GM19395 (cell line): Measurements from ENCODE around the gene SUN2.

Source experiments
- ATAC-seq: cut with Tn5 transposase; IDR thresholded peaks from one replicate; pipeline ENCODE4 v1.9.1; 2021; ENCODE audit warnings: mild to moderate bottlenecking, moderate library complexity; ENCODE audit not compliant: unreplicated experiment

Gene SUN2

GRCh38 chr22:38699143-38699542, 56.7 kb downstream of the SUN2 start:
- ATAC-seq = no peak

- ATAC-seq = no peak
Measured at GRCh38 chr22:38698407-38699094, 57.2 kb downstream of the SUN2 start.

- ATAC-seq = no peak
Measured at GRCh38 chr22:38697425-38698089, 58.2 kb downstream of the SUN2 start.

GRCh38 chr22:38696606-38697424, 59.0 kb downstream of the SUN2 start:
- ATAC-seq = no peak

GRCh38 chr22:38694940-38695339, 60.9 kb downstream of the SUN2 start:
- no peak for ATAC-seq

- ATAC-seq = no peak
Measured at GRCh38 chr22:38694049-38694448, 61.7 kb downstream of the SUN2 start.

- ATAC-seq = no peak
Measured at GRCh38 chr22:38689651-38690050, 66.1 kb downstream of the SUN2 start.

GRCh38 chr22:38685761-38686160, 70.0 kb downstream of the SUN2 start:
- no peak for ATAC-seq

GRCh38 chr22:38684895-38685294, 70.9 kb downstream of the SUN2 start:
- no peak for ATAC-seq
